GM23338 (cell line): ENCODE data around the gene SLC5A5. TPM values are rescaled to one million over a fixed set of nuclear protein-coding genes. Genes with fewer than 3 reads are reported as not detected.

Experiments
- ATAC-seq: fragments of 200-7000 bp; cut with Tn5 transposase; 3 replicates; pipeline ENCODE4 v1.9.1; 2020
- DNase-seq: peaks from one replicate; pipeline ENCODE4 v3.0.0-alpha.2; 2015; ENCODE audit warnings: low spot score
- H2AFZ ChIP-seq: fragments of 200-600 bp; sonication (generic); 2 replicates; pipeline ENCODE4 v1.8.0; 2016; ENCODE audit warnings: antibody characterized with exemption, mild to moderate bottlenecking, moderate library complexity
- H3F3A ChIP-seq: fragments of 200-600 bp; sonication (generic); replicated peaks from 2 replicates; pipeline ENCODE4 v1.8.0; 2017; ENCODE audit warnings: antibody characterized with exemption, mixed run types, low read depth
- H3K27ac ChIP-seq: fragments of 200-600 bp; sonication (generic); 2 replicates; pipeline ENCODE4 v1.6.1; 2016; ENCODE audit warnings: low read depth
- H3K27me3 ChIP-seq: fragments of 200-600 bp; sonication (generic); 2 replicates; pipeline ENCODE4 v1.8.0; 2016; ENCODE audit warnings: mild to moderate bottlenecking, mixed run types, moderate library complexity; ENCODE audit not compliant: insufficient read depth
- H3K36me3 ChIP-seq: fragments of 200-600 bp; sonication (generic); 2 replicates; pipeline ENCODE4 v1.8.0; 2016; ENCODE audit warnings: mild to moderate bottlenecking; ENCODE audit not compliant: insufficient read depth
- H3K4me1 ChIP-seq: fragments of 200-600 bp; sonication (generic); 2 replicates; pipeline ENCODE4 v1.8.0; 2016; ENCODE audit warnings: mild to moderate bottlenecking, moderate library complexity; ENCODE audit not compliant: insufficient read depth
- H3K4me2 ChIP-seq: fragments of 200-600 bp; sonication (generic); 2 replicates; pipeline ENCODE4 v1.7.1; 2017; ENCODE audit warnings: mixed run types
- H3K4me3 ChIP-seq: fragments of 200-600 bp; sonication (generic); 2 replicates; pipeline ENCODE4 v1.6.1; 2016; ENCODE audit warnings: mixed run types
- H3K79me2 ChIP-seq: fragments of 200-600 bp; sonication (generic); replicated peaks from 2 replicates; pipeline ENCODE4 v1.8.0; 2017; ENCODE audit warnings: mild to moderate bottlenecking; ENCODE audit not compliant: insufficient read depth
- H3K9me2 ChIP-seq: fragments of 200-600 bp; sonication (generic); 2 replicates; pipeline ENCODE4 v1.8.0; 2017; ENCODE audit not compliant: insufficient read depth
- H4K20me1 ChIP-seq: fragments of 200-600 bp; sonication (generic); replicated peaks from 2 replicates; pipeline ENCODE4 v1.8.0; 2017; ENCODE audit warnings: mild to moderate bottlenecking; ENCODE audit not compliant: insufficient read depth
- H3K27ac Mint-ChIP-seq: 2 replicates; pipeline ENCODE4 v1.8.0; 2020; ENCODE audit warnings: inconsistent platforms, mild to moderate bottlenecking, moderate library complexity, mixed read lengths
- H3K27me3 Mint-ChIP-seq: 3 replicates; pipeline ENCODE4 v1.8.0; 2022; ENCODE audit warnings: low read depth, mild to moderate bottlenecking, moderate library complexity, mixed read lengths, inconsistent platforms; ENCODE audit not compliant: insufficient read depth, poor library complexity
- H3K36me3 Mint-ChIP-seq: 3 replicates; pipeline ENCODE4 v1.8.0; 2021; ENCODE audit warnings: low read depth, mild to moderate bottlenecking, inconsistent platforms, moderate library complexity, mixed read lengths
- H3K4me1 Mint-ChIP-seq: 3 replicates; pipeline ENCODE4 v1.8.0; 2020; ENCODE audit warnings: mild to moderate bottlenecking, inconsistent platforms, mixed read lengths
- H3K4me3 Mint-ChIP-seq: 3 replicates; pipeline ENCODE4 v1.8.0; 2021; ENCODE audit warnings: moderate library complexity, mild to moderate bottlenecking, inconsistent platforms, mixed read lengths
- H3K9me3 Mint-ChIP-seq: 3 replicates; pipeline ENCODE4 v1.8.0; 2020; ENCODE audit warnings: moderate library complexity, mild to moderate bottlenecking, inconsistent platforms, mixed read lengths
- CREB1 ChIP-seq: fragments of 250-450 bp; sonication (Bioruptor Pico); IDR thresholded peaks from 2 replicates; pipeline ENCODE4 v1.5.0; 2020; ENCODE audit warnings: low read depth, mild to moderate bottlenecking, moderate library complexity
- EZH2 ChIP-seq: fragments of 200-600 bp; sonication (generic); IDR thresholded peaks from one replicate; pipeline ENCODE4 v1.8.0; 2017; ENCODE audit warnings: antibody characterized with exemption, mild to moderate bottlenecking, low read depth; ENCODE audit not compliant: unreplicated experiment
- EZH2phosphoT487 ChIP-seq: fragments of 200-600 bp; sonication (generic); IDR thresholded peaks from one replicate; pipeline ENCODE4 v1.8.1; 2018; ENCODE audit warnings: antibody characterized with exemption; ENCODE audit not compliant: unreplicated experiment
- JUNB ChIP-seq: IDR thresholded peaks from one replicate; pipeline ENCODE4 v1.6.1; 2016; ENCODE audit warnings: antibody characterized with exemption; ENCODE audit not compliant: unreplicated experiment
- NANOG ChIP-seq: IDR thresholded peaks from 2 replicates; pipeline ENCODE4 v1.6.1; 2016; ENCODE audit warnings: antibody characterized with exemption, borderline replicate concordance
- POLR2AphosphoS5 ChIP-seq: IDR thresholded peaks from 2 replicates; pipeline ENCODE4 v1.6.1; 2016; ENCODE audit warnings: antibody characterized with exemption, low read depth
- STAT1 ChIP-seq: IDR thresholded peaks from one replicate; pipeline ENCODE4 v1.6.1; 2016; ENCODE audit warnings: antibody characterized with exemption; ENCODE audit not compliant: unreplicated experiment
- ZNF114 ChIP-seq: fragments of 250-450 bp; sonication (Bioruptor Pico); IDR thresholded peaks from 2 replicates; pipeline ENCODE4 v1.5.0; 2020; ENCODE audit warnings: mild to moderate bottlenecking, moderate library complexity
- ZNF331 ChIP-seq: fragments of 250-450 bp; sonication (Bioruptor Pico); IDR thresholded peaks from 2 replicates; pipeline ENCODE4 v1.5.0; 2020; ENCODE audit warnings: low read depth, mild to moderate bottlenecking, moderate library complexity
- polyA plus RNA-seq: library from polyadenylated mRNA; unstranded; fragments of >200 nt; fragmentation: Nextera tagmentation; extraction: Ambion mirVana; gene quantifications from 2 replicates; pipeline ENCODE4 v1.2.1, GENCODE V29; 2016
- total RNA-seq: library from RNA; depleted of rRNA; stranded (reverse); fragments of >200 nt; shearing (Covaris generic); gene quantifications from 2 replicates; pipeline ENCODE4 v1.2.3, GENCODE V29; 2014
- TF ChIP-seq, protein P1 (sequence below): IDR thresholded peaks from 2 replicates; pipeline ENCODE4 v1.6.1; 2016; ENCODE audit warnings: antibody characterized with exemption
- TF ChIP-seq, protein P2 (sequence below): fragments of 250-450 bp; sonication (Bioruptor Pico); IDR thresholded peaks from 2 replicates; pipeline ENCODE4 v1.5.0; 2020; ENCODE audit warnings: mild to moderate bottlenecking, moderate library complexity
- TF ChIP-seq, protein P3 (sequence below): IDR thresholded peaks from one replicate; pipeline ENCODE4 v1.6.1; 2018; ENCODE audit warnings: antibody characterized with exemption; ENCODE audit not compliant: unreplicated experiment
- TF ChIP-seq, protein P4 (sequence below), 2 experiments: fragments of 200-600 bp in 1 of 2; sonication (generic) in 1 of 2; conservative IDR thresholded peaks; 2 replicates each; pipeline versions ENCODE4 v1.5.1 to v1.6.1; 2016 to 2017; ENCODE audit warnings: antibody characterized with exemption in 2 of 2, low read depth in 2 of 2, mild to moderate bottlenecking in 2 of 2, moderate library complexity in 1 of 2

SLC5A5 gene
- total and polyA plus RNA-seq, 2 experiments from 2014 or later = 1.0 to 2.1 TPM

DNA sequence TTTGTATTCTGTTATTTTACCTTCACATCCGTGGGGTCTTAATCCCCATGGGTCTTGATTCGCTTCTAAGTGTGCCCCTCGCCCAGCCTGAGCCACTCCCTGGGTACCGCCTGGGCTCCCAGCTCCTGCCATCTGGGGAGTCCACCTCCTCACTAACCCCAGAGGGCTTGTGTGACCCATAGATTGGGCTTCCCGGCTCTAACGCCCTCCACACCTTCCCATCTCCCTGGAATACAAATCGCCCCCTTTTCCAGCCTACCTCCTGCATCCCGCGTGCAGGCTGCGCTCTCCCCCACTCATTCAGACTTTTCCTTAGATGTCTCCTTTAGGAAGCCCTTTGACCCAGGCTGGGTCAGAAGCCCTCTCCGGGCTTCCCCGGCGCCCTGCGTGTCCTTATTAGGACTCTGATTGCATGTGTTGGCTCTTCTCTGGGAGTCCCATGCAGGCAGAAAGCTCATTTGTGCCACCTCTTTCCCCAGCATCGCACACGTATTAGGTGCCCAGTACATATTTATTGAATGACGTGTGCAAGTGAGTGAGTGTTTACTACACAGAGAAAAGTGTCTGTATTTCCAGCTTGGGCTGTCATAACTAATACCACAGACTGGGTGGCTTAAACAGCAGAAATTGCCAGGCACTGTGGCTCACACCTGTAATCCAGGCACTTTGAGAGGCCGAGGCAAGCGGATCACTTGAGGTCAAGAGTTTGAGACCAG is 61.8 kb downstream of the SLC5A5 start:
- Histone ChIP-seq H3K79me2 (peaks cover 10% of the 10 kb centered on the region), H3K4me3 (peak overlapping the region; percentile 95), H3K4me1 (peaks cover 6% of the 10 kb centered on the region; the same call in 1 of the 2 replicates), H3K9me2 (no peaks in the 10 kb centered on the region), H3F3A (peaks cover 15% of the 10 kb centered on the region; the same call in 1 of the 2 replicates), H2AFZ (peak overlapping the region; percentile 95), H3K27me3 (no peaks in the 10 kb centered on the region), H3K27ac (0 out of 2 replicates have a peak overlapping the region, but pooled peaks have one; percentile 91), H4K20me1 (no peaks in the 10 kb centered on the region), H3K36me3 (no peaks in the 10 kb centered on the region), H3K4me2 (peak overlapping the region; percentile 93)
- Mint-ChIP-seq H3K4me1 (peaks cover 11% of the 10 kb centered on the region), H3K4me3 (peak overlapping the region; percentile 94), H3K36me3 (peaks cover under 1% of the 10 kb centered on the region; the same call in 2 of the 3 replicates), H3K9me3 (no peaks in the 10 kb centered on the region), H3K27me3 (peaks cover 14% of the 10 kb centered on the region), H3K27ac (peak overlapping the region; percentile 99)
- TF ChIP-seq ZNF114 = no peak
- no peak for TF ChIP-seq POLR2AphosphoS5
- no peak for TF ChIP-seq NANOG
- TF ChIP-seq, protein P1, sequence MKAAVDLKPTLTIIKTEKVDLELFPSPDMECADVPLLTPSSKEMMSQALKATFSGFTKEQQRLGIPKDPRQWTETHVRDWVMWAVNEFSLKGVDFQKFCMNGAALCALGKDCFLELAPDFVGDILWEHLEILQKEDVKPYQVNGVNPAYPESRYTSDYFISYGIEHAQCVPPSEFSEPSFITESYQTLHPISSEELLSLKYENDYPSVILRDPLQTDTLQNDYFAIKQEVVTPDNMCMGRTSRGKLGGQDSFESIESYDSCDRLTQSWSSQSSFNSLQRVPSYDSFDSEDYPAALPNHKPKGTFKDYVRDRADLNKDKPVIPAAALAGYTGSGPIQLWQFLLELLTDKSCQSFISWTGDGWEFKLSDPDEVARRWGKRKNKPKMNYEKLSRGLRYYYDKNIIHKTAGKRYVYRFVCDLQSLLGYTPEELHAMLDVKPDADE = no peak
- no peak for TF ChIP-seq CREB1 (CRISPR knock-in tag)
- TF ChIP-seq EZH2 = no peak
- TF ChIP-seq, protein P2, sequence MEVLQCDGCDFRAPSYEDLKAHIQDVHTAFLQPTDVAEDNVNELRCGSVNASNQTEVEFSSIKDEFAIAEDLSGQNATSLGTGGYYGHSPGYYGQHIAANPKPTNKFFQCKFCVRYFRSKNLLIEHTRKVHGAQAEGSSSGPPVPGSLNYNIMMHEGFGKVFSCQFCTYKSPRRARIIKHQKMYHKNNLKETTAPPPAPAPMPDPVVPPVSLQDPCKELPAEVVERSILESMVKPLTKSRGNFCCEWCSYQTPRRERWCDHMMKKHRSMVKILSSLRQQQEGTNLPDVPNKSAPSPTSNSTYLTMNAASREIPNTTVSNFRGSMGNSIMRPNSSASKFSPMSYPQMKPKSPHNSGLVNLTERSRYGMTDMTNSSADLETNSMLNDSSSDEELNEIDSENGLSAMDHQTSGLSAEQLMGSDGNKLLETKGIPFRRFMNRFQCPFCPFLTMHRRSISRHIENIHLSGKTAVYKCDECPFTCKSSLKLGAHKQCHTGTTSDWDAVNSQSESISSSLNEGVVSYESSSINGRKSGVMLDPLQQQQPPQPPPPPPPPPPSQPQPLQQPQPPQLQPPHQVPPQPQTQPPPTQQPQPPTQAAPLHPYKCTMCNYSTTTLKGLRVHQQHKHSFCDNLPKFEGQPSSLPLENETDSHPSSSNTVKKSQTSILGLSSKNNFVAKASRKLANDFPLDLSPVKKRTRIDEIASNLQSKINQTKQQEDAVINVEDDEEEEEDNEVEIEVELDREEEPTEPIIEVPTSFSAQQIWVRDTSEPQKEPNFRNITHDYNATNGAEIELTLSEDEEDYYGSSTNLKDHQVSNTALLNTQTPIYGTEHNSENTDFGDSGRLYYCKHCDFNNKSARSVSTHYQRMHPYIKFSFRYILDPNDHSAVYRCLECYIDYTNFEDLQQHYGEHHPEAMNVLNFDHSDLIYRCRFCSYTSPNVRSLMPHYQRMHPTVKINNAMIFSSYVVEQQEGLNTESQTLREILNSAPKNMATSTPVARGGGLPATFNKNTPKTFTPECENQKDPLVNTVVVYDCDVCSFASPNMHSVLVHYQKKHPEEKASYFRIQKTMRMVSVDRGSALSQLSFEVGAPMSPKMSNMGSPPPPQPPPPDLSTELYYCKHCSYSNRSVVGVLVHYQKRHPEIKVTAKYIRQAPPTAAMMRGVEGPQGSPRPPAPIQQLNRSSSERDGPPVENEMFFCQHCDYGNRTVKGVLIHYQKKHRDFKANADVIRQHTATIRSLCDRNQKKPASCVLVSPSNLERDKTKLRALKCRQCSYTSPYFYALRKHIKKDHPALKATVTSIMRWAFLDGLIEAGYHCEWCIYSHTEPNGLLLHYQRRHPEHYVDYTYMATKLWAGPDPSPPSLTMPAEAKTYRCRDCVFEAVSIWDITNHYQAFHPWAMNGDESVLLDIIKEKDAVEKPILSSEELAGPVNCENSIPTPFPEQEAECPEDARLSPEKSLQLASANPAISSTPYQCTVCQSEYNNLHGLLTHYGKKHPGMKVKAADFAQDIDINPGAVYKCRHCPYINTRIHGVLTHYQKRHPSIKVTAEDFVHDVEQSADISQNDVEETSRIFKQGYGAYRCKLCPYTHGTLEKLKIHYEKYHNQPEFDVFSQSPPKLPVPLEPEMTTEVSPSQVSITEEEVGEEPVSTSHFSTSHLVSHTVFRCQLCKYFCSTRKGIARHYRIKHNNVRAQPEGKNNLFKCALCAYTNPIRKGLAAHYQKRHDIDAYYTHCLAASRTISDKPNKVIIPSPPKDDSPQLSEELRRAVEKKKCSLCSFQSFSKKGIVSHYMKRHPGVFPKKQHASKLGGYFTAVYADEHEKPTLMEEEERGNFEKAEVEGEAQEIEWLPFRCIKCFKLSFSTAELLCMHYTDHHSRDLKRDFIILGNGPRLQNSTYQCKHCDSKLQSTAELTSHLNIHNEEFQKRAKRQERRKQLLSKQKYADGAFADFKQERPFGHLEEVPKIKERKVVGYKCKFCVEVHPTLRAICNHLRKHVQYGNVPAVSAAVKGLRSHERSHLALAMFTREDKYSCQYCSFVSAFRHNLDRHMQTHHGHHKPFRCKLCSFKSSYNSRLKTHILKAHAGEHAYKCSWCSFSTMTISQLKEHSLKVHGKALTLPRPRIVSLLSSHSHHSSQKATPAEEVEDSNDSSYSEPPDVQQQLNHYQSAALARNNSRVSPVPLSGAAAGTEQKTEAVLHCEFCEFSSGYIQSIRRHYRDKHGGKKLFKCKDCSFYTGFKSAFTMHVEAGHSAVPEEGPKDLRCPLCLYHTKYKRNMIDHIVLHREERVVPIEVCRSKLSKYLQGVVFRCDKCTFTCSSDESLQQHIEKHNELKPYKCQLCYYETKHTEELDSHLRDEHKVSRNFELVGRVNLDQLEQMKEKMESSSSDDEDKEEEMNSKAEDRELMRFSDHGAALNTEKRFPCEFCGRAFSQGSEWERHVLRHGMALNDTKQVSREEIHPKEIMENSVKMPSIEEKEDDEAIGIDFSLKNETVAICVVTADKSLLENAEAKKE = no peak
- TF ChIP-seq JUNB = no peak
- no peak for TF ChIP-seq ZNF331
- TF ChIP-seq, protein P3, sequence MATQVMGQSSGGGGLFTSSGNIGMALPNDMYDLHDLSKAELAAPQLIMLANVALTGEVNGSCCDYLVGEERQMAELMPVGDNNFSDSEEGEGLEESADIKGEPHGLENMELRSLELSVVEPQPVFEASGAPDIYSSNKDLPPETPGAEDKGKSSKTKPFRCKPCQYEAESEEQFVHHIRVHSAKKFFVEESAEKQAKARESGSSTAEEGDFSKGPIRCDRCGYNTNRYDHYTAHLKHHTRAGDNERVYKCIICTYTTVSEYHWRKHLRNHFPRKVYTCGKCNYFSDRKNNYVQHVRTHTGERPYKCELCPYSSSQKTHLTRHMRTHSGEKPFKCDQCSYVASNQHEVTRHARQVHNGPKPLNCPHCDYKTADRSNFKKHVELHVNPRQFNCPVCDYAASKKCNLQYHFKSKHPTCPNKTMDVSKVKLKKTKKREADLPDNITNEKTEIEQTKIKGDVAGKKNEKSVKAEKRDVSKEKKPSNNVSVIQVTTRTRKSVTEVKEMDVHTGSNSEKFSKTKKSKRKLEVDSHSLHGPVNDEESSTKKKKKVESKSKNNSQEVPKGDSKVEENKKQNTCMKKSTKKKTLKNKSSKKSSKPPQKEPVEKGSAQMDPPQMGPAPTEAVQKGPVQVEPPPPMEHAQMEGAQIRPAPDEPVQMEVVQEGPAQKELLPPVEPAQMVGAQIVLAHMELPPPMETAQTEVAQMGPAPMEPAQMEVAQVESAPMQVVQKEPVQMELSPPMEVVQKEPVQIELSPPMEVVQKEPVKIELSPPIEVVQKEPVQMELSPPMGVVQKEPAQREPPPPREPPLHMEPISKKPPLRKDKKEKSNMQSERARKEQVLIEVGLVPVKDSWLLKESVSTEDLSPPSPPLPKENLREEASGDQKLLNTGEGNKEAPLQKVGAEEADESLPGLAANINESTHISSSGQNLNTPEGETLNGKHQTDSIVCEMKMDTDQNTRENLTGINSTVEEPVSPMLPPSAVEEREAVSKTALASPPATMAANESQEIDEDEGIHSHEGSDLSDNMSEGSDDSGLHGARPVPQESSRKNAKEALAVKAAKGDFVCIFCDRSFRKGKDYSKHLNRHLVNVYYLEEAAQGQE = no peak
- no peak for TF ChIP-seq EZH2phosphoT487
- no peak for TF ChIP-seq STAT1
- TF ChIP-seq, protein P4, sequence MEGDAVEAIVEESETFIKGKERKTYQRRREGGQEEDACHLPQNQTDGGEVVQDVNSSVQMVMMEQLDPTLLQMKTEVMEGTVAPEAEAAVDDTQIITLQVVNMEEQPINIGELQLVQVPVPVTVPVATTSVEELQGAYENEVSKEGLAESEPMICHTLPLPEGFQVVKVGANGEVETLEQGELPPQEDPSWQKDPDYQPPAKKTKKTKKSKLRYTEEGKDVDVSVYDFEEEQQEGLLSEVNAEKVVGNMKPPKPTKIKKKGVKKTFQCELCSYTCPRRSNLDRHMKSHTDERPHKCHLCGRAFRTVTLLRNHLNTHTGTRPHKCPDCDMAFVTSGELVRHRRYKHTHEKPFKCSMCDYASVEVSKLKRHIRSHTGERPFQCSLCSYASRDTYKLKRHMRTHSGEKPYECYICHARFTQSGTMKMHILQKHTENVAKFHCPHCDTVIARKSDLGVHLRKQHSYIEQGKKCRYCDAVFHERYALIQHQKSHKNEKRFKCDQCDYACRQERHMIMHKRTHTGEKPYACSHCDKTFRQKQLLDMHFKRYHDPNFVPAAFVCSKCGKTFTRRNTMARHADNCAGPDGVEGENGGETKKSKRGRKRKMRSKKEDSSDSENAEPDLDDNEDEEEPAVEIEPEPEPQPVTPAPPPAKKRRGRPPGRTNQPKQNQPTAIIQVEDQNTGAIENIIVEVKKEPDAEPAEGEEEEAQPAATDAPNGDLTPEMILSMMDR (conservative IDR thresholded peaks at IDR 0.05; ENCODE audit: low read depth in 2 of 2) = no peak
- ATAC-seq (no peak; the same call in 2 of the 3 replicates), DNase-seq (peak; percentile 18)
